RKO (cell line): ENCODE data around the gene ITIH3.
"Not testable (repeated sequence)": the region's sequence is repeated elsewhere in the genome, so short reads cannot be mapped to it uniquely, and the experiment has no call there.

Experiments
- DNase-seq: peaks from one replicate; pipeline ENCODE4 v3.0.0-alpha.2; 2016; ENCODE audit warnings: low spot score

ITIH3 gene, protein sequence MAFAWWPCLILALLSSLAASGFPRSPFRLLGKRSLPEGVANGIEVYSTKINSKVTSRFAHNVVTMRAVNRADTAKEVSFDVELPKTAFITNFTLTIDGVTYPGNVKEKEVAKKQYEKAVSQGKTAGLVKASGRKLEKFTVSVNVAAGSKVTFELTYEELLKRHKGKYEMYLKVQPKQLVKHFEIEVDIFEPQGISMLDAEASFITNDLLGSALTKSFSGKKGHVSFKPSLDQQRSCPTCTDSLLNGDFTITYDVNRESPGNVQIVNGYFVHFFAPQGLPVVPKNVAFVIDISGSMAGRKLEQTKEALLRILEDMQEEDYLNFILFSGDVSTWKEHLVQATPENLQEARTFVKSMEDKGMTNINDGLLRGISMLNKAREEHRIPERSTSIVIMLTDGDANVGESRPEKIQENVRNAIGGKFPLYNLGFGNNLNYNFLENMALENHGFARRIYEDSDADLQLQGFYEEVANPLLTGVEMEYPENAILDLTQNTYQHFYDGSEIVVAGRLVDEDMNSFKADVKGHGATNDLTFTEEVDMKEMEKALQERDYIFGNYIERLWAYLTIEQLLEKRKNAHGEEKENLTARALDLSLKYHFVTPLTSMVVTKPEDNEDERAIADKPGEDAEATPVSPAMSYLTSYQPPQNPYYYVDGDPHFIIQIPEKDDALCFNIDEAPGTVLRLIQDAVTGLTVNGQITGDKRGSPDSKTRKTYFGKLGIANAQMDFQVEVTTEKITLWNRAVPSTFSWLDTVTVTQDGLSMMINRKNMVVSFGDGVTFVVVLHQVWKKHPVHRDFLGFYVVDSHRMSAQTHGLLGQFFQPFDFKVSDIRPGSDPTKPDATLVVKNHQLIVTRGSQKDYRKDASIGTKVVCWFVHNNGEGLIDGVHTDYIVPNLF

DNA sequence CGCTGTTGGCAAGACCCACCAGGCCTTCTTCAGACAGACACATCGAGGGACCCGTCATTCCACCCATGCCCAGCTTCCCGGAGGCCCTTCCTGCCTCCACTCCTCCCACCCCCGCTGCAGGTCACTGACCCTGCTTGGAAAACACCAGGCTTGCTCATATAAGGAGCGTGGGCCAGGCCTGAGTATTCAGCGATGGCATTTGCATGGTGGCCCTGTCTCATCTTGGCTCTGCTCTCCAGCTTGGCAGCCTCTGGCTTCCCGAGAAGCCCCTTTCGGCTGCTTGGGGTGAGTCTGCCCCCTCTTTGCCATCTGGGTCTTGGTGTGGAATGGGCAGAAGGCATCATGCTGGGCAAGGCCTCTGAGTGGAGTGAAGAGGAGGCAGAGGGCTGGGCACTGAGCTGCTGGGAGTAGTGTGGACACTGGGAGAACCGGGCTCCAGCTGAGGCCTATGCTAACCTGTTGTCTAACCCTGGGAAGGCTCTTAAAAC is at the start of gene ITIH3:
Gene ITIH3 (plus strand): TSS at position 185 of the 488 bp plus-strand sequence. CDS start 8 bp downstream, at position 193.
- no peak for DNase-seq

DNA sequence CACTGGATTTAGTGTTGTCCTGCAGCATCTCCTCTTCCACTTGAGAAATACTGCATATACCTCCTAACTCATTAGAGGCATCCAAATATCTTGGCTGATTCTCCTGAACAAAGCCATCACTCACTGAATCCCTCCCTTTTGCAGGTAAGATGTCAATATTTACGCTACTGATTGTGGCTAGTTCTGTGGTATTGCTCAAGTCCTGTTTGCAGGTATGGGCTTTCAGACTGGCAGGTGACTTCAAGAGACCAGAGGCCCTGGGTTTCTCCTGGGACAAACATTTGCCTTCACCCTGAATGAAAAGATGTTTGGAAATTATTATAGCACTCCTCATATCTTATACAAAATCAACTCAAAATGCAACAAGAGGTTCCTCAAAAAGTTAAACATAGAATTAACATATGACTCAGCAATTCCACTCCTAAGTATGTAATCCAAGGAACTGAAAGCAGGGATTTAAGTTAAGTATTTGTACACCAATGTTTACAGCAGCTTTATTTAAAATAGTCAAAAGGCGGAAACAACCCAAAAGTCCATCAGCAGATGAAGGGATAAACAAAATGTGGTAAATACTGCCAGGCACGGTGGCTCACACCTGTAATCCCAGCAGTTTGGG is 42.4 kb upstream of the ITIH3 start:
- DNase-seq, result no peak

DNA sequence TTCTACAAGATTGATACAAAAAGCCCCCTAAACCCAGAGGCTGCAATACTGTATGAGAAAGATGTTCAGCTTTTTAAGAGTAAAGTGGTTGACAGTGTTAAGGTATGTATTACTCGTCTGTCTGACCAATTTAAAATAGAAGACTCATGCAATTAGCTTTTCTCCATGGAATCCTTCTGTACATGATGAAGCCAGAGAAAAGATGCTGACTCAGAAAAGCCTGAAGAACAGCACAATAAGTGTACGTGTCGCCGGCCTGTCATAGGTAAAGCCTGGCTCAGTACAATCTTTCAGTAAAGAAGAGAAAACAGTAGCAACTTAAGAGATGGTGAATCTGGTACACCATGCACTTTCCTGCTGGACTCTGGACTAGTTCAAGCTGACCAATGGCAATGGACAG is 40.2 kb upstream of the ITIH3 start:
- peak; percentile 40 for DNase-seq

DNA sequence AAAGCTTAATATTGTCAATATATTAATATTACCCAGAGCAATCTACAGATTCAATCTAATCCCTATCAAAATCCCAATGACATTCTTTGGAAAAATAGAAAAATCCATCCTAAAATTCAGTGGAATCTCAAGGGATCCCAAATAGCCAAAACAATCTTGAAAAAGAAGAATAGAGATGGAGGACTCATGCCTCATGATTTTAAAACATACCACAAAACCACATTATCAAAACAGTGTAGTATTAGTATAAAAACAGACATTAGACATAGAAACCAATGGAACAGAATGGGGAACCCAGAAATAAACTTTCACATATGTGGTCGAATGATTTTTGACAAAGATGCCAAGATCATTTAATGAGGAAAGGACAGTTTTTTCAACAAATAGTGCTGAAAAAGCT is 38.5 kb upstream of the ITIH3 start:
- DNase-seq, result no peak

DNA sequence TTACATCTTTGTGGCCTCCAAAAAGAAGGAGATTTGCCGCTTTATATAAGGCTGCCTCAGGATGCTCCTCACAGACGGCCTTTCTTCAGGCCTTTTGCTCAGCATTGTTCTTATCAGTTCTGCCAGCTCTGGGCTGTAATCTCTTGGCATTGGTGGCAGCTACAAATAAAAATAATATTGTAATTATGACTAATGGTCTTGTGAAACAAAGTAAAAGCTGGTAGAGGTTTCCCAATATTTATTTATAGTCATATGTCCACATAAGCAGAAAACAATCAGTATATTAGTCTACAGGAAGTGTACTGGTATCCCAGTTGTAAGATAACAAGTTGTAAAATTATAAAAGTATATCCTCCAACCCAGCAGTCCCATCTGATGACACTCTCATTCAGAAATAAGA is 31.1 kb upstream of the ITIH3 start:
- no peak for DNase-seq

DNA sequence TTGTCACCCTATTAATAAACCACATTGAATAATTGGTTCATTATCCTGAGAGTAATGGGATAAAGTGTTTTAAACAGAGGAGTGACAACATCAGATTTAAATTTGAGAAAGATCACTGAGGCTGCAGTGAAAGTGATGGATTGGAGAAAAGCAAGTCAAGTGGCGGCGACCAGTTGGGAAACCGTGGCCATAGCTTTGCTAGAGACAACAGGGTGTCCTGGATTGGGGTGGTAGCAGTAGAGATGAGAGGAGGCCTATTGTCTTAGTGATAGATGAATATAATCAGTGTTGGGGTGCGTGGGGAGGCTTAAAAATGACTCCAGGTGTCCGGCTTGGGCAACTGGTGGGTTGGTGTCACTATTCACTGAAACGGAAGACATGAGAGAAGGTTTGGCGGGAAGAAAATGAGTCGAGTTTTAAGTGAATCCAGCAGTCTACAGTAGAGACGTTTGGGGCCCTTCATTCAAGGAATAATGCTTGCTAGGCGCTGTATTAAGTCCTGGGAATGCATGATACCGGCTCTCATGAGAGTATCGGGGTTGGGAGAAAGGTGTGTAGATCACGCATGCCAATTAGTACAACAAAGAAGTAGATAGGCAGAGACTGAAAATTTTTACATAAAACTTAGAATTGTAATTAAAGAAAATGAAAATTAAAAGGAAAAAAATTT is 24.7 kb upstream of the ITIH3 start:
- DNase-seq, result peak; percentile 55

DNA sequence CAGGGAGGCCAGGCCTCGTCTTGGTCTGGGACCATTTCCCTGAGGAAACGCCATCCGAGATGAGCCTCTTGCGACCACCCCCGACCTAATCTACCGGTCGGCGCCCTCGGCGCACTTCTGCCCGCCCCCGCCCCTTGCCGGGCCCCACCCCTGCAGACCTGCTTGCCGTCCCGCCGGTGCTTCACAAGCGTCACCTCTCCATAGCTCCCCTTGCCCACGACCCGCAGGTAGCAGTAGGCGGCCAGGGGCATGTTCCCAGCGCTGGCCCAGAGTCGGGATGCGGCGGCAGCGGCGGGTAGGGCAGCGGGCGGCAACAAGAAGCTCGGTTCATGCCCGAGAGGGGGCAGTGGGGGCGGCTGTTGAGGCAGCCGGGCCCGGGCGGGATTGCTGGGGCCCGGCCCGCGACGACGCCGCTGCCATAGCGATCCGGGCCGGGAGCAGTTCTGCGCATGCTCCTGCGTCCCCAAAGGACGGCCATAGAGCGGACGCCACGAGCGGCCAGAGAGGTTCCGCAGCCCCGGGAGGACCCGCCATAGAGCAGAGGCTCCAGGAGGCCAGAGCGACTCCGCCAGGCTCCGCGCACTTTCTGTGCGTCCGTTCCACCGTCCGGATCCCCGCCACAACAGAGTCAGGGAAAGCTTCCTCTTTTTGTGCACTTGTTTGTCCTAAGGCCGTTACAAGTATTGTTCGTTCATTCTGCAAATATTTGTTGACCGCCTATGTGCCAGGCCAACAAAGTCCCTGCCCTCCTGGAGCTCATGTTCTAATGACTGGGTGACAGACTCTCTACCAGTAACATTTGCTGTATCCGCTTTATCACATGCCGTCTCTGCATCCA is 23.9 kb upstream of the ITIH3 start, which contains the start of gene NEK4:
Gene NEK4 (minus strand): TSS at position 445 of the 838 bp plus-strand sequence. CDS start 194 bp downstream, at position 251.
- DNase-seq, result peak; percentile 94

DNA sequence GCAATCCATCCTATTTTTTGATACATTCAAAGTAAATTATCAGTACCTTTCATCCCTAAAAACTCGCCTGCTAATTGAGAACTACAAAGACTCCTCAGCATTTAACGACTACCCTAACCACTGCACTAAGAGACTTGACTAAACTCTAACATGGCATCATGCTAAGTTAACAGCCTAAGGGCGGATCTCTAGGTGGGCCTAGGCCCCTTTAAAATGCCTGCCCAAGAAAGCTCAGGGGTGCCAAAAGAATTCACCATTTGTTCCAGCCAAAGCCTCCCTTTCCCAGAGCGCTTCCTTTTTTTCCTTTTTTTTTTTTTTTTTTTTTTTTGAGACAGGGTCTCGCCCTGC is 23.3 kb upstream of the ITIH3 start:
- peak; percentile 53 for DNase-seq

DNA sequence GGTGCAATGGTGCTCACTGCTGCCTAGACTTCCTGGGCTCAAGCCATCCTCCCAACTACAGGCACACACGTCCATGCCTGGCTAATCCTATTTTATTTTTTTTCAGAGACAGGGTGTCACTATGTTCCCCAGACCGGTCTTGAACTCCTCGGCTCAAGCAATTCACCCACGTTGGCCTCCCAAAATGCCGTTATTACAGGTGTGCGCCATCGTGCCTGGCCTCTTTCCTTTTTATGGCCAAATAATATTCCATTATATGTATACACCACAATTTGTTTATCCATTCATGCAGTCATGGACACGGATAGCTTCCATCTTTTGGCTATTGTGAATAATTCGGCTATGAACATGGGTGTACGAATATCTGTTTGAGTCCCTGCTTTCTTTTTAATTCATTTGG is 22.9 kb upstream of the ITIH3 start:
- no peak for DNase-seq

DNA sequence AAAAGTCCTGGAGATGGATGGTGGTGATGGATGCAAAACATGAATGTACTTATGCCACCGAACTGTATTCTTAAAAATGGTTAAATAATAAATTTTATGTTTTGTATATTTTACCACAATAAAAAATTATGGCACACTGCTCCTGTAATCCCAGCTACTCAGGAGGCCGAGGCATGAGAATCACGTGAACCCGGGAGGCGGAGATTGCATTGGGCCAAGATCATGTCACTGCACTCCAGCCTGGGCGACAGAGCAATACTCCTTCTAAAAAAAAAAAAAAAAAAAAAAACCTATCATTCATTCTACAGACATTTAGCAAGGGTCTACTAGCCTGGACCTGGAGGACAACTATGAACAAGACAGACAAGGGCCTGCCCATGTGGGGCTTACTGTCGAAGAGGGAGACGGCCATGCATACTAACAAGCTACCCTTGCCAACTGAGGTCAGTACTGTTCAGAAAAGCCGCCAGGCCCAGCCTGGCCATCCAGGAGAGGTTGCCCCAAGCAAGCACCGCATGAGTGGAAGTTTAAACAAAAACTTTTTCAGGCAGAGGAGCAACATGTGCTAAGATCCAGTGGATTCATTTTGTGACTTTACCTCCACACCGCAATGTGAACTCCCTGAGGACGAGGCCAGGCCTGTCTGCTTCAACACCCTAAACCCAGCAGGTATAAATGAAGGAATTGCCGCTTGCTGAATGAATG is 21.1 kb upstream of the ITIH3 start:
- DNase-seq, result no peak

DNA sequence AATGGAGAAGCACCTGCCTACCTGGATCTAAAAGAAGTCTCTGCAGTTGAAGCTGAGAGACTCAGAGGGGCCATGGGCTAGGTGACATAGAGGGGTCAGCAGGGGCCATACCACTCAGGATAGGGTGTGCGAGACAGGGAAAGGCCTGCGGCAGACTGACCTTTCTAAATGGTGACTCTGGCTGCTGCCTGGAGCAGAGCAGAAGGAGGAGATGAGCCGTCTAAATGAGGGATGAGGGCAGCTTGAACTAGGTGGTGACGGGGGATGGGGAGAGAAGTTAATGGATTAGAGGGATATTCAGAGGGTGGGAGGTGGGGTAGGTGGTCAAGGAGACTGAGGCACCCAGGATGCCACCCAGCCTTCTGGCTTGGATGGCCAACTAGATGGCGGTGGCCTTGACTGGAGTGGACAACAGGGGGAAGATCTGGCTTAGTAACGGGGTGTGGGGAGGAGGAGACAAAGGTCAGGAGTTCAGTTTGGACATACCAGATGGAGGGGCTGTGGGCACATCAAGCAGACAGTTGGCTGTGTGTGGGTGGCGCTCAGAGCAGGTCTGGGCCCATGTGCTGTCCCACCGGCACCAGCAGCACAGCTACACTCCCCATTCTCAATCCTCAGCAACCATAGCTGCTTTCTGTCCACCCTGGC is 20.4 kb upstream of the ITIH3 start:
- no peak for DNase-seq

DNA sequence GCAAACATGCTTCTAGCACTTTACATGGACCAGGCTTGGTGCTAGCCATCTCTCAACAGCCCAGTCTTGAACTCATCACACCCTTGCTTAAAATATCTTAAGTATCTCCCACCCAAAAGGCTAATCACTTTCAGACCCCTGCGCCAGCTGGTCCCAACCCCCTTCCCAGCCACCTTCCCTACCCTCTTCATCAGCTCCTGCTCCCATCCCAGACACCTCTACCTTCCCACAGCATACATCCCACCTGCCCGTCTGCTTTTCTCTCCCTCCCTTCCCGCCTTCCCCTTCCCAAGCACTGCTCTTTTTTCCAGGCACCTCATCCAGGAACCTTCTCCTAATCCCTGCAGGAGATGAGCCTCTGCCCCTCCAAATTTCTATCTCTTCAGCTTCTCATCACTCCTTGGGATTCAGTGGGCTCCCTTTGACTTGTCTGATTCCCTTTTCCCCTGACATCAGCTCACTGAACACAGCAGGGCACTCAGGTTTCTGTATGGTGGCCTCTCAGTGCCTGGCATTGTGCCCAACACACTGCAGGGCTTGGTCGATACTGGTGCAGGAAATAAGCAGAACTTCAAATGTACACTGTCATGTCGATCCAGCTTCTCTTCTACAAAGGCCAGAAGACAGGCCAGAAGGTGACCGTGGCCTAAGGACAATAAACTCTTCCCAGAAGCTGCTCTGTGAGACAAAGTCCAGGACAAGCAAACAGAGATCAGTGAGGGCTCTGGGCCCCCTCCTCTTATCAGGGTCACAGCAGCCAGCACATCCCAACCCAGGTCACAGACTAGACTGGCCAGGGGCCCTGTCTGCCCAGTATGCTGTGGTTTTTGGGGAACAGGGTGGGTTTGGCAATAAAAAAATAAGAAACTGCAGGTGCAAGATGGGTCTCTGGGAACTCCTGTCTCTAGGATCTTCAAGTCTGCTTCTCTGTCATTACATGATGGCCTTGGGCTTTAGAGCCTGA is 19.4 kb upstream of the ITIH3 start:
- DNase-seq, result no peak

DNA sequence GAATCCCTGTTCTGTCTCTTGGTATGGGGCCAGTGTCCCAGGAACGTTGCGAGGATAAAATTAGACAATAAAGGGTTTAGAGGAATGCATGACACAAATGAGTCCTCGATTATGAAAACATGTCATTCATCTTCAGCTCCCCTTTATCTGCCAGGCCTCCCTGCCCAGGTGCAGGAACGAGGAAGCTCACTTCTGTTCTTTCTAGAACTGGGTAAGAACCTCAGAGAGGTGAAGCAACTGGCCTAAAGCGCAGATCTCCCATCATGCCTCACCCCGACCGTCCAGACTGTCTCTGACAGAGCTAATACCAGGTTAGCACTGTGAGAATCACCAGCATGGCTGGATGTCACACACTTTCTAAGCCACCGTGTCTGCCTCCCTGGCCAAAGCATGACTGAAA is 18.7 kb upstream of the ITIH3 start:
- DNase-seq, result no peak

DNA sequence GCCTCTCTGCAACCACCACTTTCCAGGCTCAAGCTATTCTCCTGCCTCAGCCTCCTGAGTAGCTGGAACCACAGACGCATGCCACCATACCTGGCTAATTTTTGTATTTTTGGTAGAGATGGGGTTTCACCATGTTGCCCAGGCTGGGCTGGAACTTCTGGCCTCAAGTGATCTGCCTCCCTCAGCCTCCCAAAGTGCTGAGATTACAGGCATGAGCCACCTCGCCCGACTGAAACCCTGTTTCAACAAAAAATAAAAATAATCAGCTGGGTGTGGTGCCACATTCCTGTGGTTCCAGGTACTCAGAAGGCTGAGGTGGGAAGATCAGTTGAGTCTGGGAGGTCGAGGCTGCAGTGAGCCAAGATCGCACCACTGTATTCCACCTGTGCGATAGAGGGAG is 18.1 kb upstream of the ITIH3 start:
- DNase-seq, result not testable (repeated sequence)

DNA sequence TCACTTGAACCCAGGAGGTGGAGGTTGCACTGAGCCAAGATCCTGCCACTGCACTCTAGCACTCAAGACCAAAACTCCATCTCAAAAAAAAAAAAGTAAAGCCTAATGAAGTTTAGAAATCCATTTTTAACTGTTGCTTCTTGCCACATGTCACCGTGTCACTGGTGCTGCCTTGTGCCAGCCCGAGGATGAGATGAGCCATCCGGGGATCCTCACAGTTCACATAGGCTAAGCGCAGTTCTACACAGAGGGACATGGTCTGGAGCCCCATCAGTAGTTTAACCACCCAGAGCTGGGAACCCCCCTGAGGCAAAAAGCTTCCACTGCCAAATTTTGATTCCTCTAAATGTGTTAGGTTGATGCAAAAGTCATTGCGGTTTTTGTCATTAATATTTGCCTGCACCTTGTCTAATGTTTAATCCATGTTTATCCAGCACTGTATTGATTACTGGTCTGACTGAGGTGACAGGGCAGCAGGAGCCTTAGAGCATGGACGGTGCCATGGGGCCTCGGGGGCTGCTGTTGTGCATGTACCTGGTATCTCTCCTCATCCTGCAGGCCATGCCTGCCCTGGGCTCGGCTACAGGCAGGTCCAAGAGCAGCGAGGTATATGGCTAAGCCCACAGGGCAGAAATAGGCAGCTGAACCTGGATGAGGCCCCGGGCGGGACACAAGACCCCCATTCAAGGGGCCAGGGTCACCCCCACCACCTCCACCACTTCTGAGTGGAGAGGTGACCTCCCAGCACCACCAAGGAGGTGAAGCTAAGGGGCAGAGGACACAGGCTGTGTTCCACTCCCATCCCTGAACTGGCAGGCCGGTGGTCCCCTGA is 17.3 kb upstream of the ITIH3 start, which contains the start of gene ITIH1:
Gene ITIH1 (plus strand): TSS at position 473 of the 832 bp plus-strand sequence. CDS start 17 bp downstream, at position 490.
- DNase-seq, result no peak

DNA sequence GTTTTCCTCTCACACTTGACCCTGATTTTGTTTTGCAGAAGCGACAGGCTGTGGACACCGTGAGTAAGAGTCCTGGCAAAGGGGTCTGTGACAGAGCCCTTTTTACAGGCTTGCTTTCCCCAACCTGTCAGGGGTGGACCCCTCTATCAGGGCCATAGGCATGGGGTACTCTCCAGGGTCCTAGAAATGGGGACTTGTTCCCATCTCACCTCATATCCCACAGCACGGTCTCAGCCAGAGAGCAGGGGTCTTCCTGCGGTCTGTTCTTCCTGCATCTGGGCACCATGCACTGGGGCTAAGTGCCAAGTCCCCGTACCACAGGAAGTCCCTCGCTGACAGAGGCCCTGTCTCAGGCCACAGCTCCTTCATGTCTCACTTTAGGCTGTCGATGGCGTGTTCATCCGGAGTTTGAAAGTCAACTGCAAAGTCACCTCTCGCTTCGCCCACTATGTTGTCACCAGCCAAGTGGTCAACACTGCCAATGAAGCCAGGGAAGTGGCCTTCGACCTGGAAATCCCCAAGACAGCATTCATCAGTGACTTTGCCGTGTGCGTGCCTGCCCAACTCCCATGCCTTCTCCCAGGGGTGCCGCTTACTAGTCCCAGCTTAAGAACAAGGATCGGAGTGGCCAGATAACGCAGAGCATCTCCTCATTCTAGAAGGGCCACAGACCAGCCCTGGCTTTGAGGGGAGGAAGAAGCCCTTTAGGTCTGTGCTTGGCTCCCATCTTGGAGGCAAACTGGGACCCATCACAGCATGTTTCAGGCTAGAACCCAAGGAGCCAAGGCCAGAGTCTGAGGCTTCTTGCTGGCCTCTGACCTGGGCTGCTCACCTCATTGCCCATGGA is 16.4 kb upstream of the ITIH3 start:
- DNase-seq, result no peak
